NB4 (cell line): Measurements from ENCODE around the gene INSYN1.

Experiments
- MYC ChIP-seq: IDR thresholded peaks from 2 replicates; pipeline ENCODE4 v1.6.1; 2011; ENCODE audit warnings: low read depth, low read length
- POLR2A ChIP-seq: IDR thresholded peaks from 2 replicates; pipeline ENCODE4 v1.6.1; 2011; ENCODE audit warnings: mild to moderate bottlenecking; ENCODE audit not compliant: insufficient read length; ENCODE audit errors: extremely low read depth
- TF ChIP-seq, protein P1 (sequence below): IDR thresholded peaks from one replicate; pipeline ENCODE4 v1.5.1; 2012; ENCODE audit warnings: low read depth, low read length
- TF ChIP-seq, protein P2 (sequence below): IDR thresholded peaks from 2 replicates; pipeline ENCODE4 v1.6.1; 2011; ENCODE audit warnings: low read depth, low read length

DNA sequence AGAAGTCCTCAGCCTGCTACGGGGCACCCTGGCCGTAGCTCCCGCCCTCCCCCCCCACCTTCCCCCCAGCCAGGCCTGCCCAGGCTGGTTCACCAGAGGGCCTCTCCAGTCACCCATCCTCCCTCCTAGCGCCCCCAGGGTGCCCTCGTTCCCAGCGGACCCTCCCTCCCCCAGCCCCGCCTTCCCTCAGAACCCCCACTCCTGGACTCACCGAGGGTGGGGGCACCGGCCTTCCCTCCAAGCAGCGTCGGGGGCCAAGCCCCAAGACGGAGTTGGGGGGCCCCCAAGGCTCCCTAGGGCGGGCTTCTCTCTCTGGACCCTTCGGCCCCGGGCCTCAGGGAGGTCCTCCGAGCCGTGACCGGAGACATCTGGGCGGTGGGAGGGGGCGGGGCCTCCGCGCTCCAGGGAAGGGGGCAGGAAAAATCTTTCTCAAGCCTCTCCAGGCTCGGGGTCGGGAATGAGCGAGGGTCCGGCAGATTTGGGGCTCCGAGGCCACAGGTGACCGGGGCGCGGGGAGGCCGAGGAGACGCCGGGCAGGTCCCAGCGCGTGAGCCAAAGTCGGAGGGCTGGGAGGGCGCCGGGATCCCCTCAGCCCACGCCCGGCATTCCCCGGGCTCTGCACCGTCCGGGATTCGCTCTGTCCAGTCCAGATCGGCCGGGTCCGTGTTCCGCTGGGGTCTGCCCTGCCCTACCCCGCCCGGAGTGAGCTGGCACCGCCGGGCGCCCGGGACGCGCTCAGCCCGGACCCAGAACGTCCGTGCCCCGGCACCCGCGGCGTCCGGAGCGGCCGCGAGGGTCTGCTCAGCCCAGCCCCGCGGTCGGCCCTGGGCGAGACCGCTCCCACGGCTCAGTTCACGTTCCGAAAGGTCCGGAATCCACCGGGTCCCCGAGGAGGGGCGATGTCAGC, 999 bp downstream of the INSYN1 start:
- TF ChIP-seq, protein P1, sequence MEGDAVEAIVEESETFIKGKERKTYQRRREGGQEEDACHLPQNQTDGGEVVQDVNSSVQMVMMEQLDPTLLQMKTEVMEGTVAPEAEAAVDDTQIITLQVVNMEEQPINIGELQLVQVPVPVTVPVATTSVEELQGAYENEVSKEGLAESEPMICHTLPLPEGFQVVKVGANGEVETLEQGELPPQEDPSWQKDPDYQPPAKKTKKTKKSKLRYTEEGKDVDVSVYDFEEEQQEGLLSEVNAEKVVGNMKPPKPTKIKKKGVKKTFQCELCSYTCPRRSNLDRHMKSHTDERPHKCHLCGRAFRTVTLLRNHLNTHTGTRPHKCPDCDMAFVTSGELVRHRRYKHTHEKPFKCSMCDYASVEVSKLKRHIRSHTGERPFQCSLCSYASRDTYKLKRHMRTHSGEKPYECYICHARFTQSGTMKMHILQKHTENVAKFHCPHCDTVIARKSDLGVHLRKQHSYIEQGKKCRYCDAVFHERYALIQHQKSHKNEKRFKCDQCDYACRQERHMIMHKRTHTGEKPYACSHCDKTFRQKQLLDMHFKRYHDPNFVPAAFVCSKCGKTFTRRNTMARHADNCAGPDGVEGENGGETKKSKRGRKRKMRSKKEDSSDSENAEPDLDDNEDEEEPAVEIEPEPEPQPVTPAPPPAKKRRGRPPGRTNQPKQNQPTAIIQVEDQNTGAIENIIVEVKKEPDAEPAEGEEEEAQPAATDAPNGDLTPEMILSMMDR, result no peak
- TF ChIP-seq, protein P2, sequence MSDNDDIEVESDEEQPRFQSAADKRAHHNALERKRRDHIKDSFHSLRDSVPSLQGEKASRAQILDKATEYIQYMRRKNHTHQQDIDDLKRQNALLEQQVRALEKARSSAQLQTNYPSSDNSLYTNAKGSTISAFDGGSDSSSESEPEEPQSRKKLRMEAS, result no peak
- TF ChIP-seq MYC (no peak), POLR2A (no peak)
